Esophagus muscularis mucosa (tissue), 4 donors: Measurements from ENCODE around the gene FAM81A. TPM values are rescaled to one million over a fixed set of nuclear protein-coding genes. Genes with fewer than 3 reads are reported as not detected.

Experiments
- DNase-seq: peaks from one replicate; pipeline ENCODE4 v3.0.0-alpha.2; 2017; ENCODE audit errors: extremely low spot score
- H3K27ac ChIP-seq, 4 donors: fragments of 200-600 bp; sonication (generic); replicated peaks in 1 of 4; 1 replicate in 3 of 4; 2 replicates in 1 of 4; pipeline ENCODE4 v1.5.1; 2016 to 2019; ENCODE audit warnings: mild to moderate bottlenecking in 1 of 4
- H3K27me3 ChIP-seq, 4 donors: fragments of 200-600 bp; sonication (generic); one replicate each; pipeline versions ENCODE4 v1.5.1 to v1.6.0; 2016 to 2019
- H3K36me3 ChIP-seq, 4 donors: fragments of 200-600 bp; sonication (generic); one replicate each; pipeline ENCODE4 v1.5.1; 2016 to 2019
- H3K4me1 ChIP-seq, 4 donors: fragments of 200-600 bp; sonication (generic); one replicate each; pipeline ENCODE4 v1.5.1; 2016 to 2019
- H3K4me3 ChIP-seq, 4 donors: fragments of 200-600 bp; sonication (generic); 1 replicate in 2 of 4; 2 replicates in 2 of 4; pipeline ENCODE4 v1.5.1; 2016 to 2019; ENCODE audit warnings: mild to moderate bottlenecking in 4 of 4, moderate library complexity in 1 of 4
- H3K9me3 ChIP-seq, 4 donors: fragments of 200-600 bp; sonication (generic); 1 replicate in 3 of 4; 2 replicates in 1 of 4; pipeline ENCODE4 v1.5.1; 2016 to 2019
- CTCF ChIP-seq, 3 experiments: fragments of 200-600 bp in 2 of 3; fragments of 450-650 bp in 1 of 3; sonication (generic) in 2 of 3; IDR thresholded peaks; one replicate each; pipeline ENCODE4 v1.5.1; 2017 to 2019; ENCODE audit warnings: antibody characterized with exemption in 3 of 3, mild to moderate bottlenecking in 2 of 3, moderate library complexity in 1 of 3
- EP300 ChIP-seq: sonication (generic); formaldehyde crosslinking; IDR thresholded peaks from one replicate; pipeline ENCODE4 v1.6.1; 2017; ENCODE audit warnings: antibody characterized with exemption
- POLR2A ChIP-seq: fragments of 450-650 bp; IDR thresholded peaks from one replicate; pipeline ENCODE4 v1.6.1; 2017; ENCODE audit warnings: antibody characterized with exemption, moderate library complexity, mild to moderate bottlenecking, low read depth
- POLR2AphosphoS5 ChIP-seq, 2 donors: sonication (generic); formaldehyde crosslinking; IDR thresholded peaks; one replicate each; pipeline ENCODE4 v1.6.1; 2017; ENCODE audit warnings: antibody characterized with exemption in 2 of 2
- WGBS: methylation state at CpG from one replicate; pipeline ENCODE4 v1.1.5; 2018; 5-methylcytosine and 5-hydroxymethylcytosine counted together
- intact Hi-C: fragments of 100-400 bp; cut with DNase I; formaldehyde crosslinking; loops from one replicate; pipeline ENCODE4 v1.15.1; 2023
- total RNA-seq, 4 donors: library from RNA; depleted of rRNA; stranded (reverse); fragments of >200 nt; gene quantifications; one replicate each; pipeline versions ENCODE4 v1.1.0 to v1.2.1, GENCODE V29; 2016

Gene FAM81A
- total RNA-seq, 4 donors from 2014 or later = 0.33 to 1.2 (median 0.84) TPM

DNA sequence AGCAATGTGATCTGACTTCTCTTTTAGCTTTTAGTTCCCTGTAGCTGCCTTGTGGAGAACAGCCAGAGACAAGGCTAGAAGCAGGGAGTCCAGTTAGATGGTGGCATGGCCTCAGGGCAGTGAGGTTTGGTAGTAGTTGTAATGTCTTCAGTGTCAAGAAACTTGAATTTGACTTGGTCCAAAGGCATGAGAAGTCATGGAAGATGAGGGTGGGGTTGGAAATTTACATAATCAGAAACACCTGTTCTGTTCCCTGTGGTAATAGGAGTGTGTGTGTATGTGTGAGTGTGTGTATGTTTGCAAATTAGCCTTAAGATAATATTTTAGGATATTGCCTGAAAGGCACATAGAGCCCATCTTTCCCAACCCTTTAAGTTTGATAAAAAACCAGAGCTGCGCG is 118.4 kb downstream of the FAM81A start:
- Histone ChIP-seq H3K4me3 (no peak overlapping the region), H3K9me3 (no peaks in the 10 kb centered on the region), H3K4me1 (no peaks in the 10 kb centered on the region), H3K27ac (no peak overlapping the region), H3K36me3 (no peaks in the 10 kb centered on the region), H3K27me3 (peaks cover 0 to 3% (median 0%) of the 10 kb centered on the region in 4 donors)
- intact Hi-C loops = no loop called here
- DNase-seq = no peak
- WGBS = 97% methylated on average over 2 of the region's 2 CpGs
- TF ChIP-seq EP300 (no peak), POLR2A (no peak), POLR2AphosphoS5 (IDR thresholded peaks at IDR 0.05) (no peak), CTCF (IDR thresholded peaks at IDR 0.05) (no peak)

GRCh38 chr15:59557581-59557980 is 119.6 kb downstream of the FAM81A start:
- Histone ChIP-seq H3K4me3 (no peak overlapping the region), H3K36me3 (no peaks in the 10 kb centered on the region), H3K4me1 (no peaks in the 10 kb centered on the region), H3K27ac (no peak overlapping the region), H3K9me3 (no peaks in the 10 kb centered on the region), H3K27me3 (peaks cover 0 to 3% (median 0%) of the 10 kb centered on the region in 4 donors)
- WGBS = 72% methylated on average over 3 of the region's 3 CpGs
- DNase-seq = no peak
- intact Hi-C loops = no loop called here
- TF ChIP-seq POLR2A = no peak
- TF ChIP-seq POLR2AphosphoS5 (IDR thresholded peaks at IDR 0.05) = no peak
- no peak for TF ChIP-seq EP300
- no peak for TF ChIP-seq CTCF (IDR thresholded peaks at IDR 0.05)

- no peaks in the 10 kb centered on the region for H3K4me1 ChIP-seq
- DNase-seq = no peak
- H3K36me3 ChIP-seq = no peaks in the 10 kb centered on the region
- 72% methylated on average over 1 of the region's 1 CpG for WGBS
- no peak overlapping the region for H3K27ac ChIP-seq
- TF ChIP-seq EP300 (no peak), POLR2AphosphoS5 (IDR thresholded peaks at IDR 0.05) (no peak), CTCF (IDR thresholded peaks at IDR 0.05) (no peak), POLR2A (no peak)
- intact Hi-C loops = no loop called here
- H3K4me3 ChIP-seq = no peak overlapping the region
- no peaks in the 10 kb centered on the region for H3K27me3 ChIP-seq
- no peaks in the 10 kb centered on the region for H3K9me3 ChIP-seq
Observed at GRCh38 chr15:59558851-59559250, 120.9 kb downstream of the FAM81A start.

- TF ChIP-seq POLR2A = no peak
- no peak for TF ChIP-seq POLR2AphosphoS5 (IDR thresholded peaks at IDR 0.05)
- TF ChIP-seq EP300 = no peak
- no peak for TF ChIP-seq CTCF (IDR thresholded peaks at IDR 0.05)
- Histone ChIP-seq H3K4me3 (no peak overlapping the region), H3K4me1 (no peaks in the 10 kb centered on the region), H3K9me3 (peaks cover 0 to 16% (median 8%) of the 10 kb centered on the region in 4 donors), H3K27ac (no peak overlapping the region), H3K36me3 (no peaks in the 10 kb centered on the region), H3K27me3 (no peaks in the 10 kb centered on the region)
- 93% methylated on average over 4 of the region's 4 CpGs for WGBS
- DNase-seq = no peak
- intact Hi-C loops = no loop called here
Observed at GRCh38 chr15:59561547-59561946, 123.6 kb downstream of the FAM81A start.

DNA sequence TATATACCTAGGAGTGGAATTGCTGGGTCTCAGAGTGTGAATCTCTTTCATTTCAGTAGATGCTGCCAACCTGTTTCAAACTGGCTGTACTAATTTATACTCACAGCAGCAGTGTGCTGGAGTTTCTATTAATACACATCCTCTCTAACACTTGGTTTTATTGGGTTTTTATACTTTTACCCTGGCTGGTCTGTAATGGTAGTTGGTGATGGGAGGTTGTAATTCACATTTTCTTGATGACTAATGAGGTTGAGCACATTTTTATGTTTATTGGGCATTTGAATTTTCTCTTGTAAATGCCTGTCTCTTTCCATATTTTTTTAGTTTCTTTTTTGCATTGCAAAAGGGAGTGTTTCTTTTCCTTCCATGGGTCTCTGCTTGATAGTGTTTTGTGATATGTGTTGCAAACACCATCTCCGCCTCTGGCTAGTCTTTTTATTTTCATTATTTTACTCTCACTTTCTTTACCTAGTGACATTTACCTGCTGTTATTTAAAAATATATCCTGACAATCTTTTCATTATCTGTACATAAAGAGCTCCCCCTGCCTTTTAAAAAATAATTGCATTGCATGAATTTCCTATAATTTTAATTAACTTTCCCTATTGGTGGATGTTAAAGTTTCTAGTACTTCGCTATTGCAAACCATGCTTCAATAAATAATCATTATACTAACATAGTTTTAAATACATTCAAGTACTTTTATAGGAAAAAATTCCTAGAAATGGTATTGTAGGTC is 124.6 kb downstream of the FAM81A start:
- 94% methylated on average over 2 of the region's 2 CpGs for WGBS
- TF ChIP-seq CTCF (IDR thresholded peaks at IDR 0.05) = no peak

More for the DNA sequence above, 124.6 kb downstream of the FAM81A start:
- Histone ChIP-seq H3K27ac (no peak overlapping the region), H3K27me3 (no peaks in the 10 kb centered on the region), H3K4me1 (no peaks in the 10 kb centered on the region), H3K36me3 (no peaks in the 10 kb centered on the region), H3K4me3 (no peak overlapping the region), H3K9me3 (peaks cover 0 to 16% (median 8%) of the 10 kb centered on the region in 4 donors)
- DNase-seq = no peak
- intact Hi-C loops = no loop called here
